HG03064 (cell line): ENCODE measurements around the gene LRRC73.

ENCODE experiments used
- ATAC-seq: cut with Tn5 transposase; IDR thresholded peaks from one replicate; pipeline ENCODE4 v1.9.1; 2021; ENCODE audit warnings: low read depth; ENCODE audit not compliant: unreplicated experiment

Gene LRRC73

DNA sequence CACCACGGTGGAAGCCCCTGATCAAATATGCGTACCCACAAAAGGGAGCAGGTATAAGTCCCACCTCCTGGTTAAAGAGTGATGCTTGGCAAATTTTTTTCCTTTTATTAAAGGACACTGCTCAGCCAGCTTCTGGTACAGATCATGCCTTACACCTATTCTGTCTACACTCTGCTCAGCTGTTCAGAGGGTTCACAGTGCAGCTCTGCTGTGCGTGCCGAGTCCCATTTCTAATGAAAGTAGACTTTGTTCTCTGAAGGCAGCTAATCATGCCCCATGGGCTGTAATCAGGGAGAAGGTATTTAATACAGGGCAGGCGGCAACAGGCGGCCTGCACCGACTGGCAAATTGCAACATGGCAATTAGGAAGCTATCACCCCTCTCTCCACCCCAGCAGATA, 16.3 kb downstream of the LRRC73 start:
- no peak for ATAC-seq

DNA sequence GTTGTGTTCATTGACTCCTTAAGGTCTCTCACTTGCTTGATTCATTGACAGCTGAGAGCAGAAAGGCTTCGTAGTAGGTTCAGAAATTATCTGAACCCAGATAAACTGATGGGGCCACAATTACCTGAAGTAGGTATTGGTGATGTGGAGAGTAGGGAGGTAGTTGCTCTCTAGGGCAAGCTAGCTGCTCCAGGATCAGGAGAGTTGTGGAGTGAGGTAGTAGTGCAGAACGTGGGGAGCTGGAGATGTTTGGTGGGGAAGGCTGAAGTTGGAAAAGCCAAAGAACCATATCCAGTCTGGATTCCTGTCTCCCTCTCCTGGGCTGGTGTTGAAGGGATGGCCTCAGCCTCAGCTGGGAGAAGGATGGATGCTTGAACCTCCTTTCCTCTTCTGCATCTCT, 16.9 kb downstream of the LRRC73 start:
- ATAC-seq, result no peak

DNA sequence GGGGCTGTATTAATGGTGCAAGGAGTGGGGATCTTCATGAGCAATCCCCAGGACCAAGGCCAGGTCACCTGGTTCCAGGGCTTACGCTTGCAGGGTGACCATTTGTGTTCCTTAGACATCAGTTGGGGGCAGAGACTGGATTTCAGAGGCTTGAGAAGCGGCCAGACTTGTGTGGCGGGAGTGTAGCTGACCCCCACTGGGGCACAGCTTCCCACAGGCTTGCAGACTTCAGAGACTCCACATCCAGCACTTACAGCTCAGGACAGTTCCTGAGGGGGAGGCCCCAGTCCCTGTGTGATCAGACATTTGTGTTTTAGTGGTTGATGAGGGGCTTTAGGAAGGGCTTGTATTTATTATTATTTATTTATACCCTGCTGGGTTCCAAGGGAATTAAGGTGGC, 17.5 kb downstream of the LRRC73 start:
- no peak for ATAC-seq

DNA sequence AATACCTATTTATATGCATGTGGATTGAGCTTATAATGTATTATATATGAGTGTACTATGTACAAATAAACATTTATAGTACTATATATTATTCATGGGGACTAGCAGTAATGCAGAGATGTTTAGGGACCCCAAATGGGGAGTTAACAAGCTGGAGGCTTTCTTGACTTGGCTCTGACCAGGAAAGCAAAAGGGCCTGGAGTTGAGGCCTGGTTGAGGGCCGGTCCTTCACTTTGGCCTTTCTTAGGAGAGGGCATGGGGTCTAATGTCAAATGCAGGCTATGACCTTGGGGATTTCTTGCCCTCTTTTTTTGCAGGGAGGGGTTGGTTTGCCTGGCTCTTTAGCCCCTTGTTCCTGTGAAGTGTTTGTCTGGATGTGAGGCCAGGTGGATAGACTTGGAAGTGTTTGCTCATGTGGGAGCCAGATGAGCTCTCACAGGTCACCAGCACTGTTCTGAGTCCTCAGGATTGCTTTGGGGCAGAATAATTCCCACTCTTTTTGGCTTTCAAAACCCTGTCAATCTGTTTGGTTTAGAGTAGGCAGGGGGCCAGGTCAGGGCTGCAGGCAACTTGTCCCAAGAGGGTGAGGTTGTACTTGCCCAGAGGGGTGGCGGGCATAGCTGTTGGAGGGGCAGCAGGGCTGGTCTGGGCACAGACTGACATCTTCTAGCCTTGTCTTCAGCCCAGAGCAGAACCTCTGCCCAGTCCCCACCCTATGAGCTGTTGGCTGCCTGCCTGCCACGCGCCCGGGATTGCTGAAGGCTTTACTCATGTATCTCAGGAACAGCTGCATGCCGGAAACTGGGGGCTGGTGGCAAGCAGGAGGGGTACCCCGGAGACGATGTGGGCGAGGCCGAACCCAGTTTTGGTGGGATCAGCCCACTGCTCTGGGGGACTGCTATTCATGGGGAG, 18.1 kb downstream of the LRRC73 start:
- ATAC-seq, result no peak

DNA sequence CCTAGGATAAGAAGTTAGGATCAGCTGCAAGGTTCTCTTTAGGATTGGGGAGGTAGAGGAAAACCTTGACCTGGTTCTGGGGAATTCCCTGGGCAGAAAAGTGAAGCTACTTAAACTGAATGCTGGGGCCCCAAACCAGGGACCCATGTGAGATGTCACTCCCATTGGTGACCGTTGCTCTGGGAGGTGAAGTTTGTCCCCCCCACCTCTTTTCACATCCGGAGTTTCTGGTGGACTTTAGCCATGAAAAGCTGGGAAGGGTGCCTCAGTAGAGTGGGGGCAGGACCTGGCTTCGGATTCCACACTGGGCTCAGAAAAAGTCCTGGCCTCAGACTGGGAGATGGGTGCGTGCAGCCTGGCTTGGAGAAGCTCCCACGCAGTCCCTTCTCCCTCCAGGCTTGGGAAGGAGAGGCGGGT, 19.6 kb downstream of the LRRC73 start:
- ATAC-seq, result no peak

DNA sequence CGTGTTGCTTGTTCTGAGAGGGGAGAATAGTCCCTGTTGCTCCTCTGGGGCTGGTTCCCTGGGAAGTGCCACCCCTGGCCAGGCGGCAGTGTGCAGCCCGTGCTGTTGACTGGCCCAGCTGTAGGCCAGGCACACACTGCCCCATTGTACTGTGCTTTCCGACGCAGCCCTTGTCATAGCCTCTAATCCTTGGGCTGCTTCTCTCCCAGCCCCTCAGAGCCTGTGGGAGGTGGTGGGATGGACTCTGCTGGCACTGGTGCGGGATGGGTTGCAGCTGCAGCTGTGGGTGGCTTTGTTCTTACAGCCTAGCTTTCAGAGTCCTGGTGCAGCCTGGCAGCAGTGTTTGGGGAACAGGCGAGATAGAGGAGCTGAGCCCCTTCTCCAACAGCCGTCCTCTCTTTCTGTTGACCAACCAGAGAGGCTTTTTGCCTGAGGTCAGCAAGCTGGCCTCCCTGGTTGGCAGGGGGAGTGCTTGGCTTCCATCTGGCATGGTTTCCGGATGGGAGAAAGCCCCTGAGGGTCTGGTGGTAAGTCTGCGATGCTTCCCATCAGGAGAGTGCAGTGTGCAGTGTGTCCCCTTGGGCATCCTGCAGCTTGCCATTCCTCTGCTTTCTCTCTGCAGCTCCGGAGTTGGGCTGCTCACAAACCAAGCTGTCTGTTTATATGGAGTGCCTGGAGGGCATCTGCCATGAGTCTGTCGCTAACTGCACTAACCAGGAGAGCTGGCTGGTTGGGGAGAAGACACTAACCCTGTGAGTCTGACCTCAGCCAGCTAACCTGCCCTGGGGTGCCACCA, 20.7 kb downstream of the LRRC73 start:
- ATAC-seq, result no peak

DNA sequence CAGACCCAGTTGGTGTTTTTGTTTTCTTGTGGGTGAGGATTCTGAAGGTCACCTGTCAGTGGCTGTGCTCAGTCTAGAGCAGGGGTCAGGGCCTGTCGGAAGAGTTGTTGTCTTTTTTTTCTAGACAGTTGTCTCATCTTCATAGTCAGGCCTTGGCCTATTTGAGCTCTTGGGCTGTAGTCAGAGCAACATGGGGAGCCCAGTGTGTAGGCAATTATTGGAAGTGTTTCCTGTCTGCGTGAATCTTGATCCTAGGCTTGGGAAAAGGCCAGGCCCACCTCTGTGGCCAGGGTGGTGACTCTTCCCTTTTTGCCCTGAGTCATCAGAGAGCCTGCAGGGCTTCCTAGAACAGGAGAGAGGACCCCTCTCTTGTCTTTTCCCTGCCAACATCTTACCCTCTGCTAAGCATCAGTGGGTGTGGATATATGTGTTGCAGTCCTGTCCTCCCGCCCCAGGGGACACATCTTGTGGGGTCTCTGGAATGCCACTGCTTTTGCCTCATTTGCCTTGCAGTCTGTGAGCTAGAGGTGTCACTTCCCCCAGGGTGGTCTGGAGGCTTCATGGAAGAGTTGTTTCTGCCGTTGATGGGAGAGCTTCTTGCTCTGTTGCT, 21.4 kb downstream of the LRRC73 start:
- no peak for ATAC-seq

DNA sequence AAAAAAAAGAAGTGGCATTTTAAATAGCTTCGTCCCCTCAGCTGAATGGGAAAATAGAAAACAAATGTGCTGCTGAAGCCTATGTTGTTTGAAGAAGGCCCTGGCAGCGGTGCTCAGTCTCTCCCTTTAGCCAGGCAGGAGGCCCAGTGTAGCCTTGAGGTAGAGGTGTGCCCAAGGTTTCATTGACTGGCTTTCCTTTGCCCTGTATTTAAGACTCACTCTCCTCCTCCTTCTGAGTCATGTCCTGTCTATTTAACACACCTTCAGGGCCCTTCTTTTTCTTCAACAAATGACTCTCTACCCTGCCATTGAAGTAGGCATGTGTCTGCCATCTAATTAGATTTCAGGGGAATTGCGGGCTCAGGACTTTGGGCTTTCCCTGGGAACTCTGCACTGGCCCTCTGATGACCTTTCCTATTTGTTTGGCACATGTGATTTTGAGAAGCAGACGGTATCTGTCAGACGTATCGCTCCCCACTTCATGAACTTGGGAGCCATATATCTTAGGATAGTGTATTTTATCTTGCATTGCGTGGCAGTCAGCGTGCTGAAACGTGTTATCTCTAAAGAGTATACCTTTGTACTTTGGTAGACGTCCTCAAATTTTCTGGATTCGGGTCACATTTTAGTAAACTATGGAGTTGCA, 28.4 kb downstream of the LRRC73 start:
- no peak for ATAC-seq

DNA sequence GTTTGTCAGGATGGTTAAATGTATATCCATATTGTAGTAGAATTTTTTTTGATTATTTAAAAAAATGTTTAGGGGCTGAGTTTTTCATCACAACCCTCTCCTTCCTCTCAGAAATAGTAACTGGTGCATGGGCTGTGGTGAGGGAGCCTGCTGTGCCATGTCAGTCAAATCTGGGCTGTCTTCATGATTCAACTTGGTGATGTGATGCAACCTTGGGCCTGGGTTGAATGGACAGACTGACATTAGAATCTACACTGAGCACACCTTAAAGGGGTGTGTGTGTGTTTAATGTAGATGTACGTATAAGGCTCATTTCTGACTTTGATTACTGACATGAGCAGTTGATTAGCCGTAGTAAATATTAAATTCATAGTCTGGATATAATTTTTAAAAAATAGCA, 29.1 kb downstream of the LRRC73 start:
- no peak for ATAC-seq

DNA sequence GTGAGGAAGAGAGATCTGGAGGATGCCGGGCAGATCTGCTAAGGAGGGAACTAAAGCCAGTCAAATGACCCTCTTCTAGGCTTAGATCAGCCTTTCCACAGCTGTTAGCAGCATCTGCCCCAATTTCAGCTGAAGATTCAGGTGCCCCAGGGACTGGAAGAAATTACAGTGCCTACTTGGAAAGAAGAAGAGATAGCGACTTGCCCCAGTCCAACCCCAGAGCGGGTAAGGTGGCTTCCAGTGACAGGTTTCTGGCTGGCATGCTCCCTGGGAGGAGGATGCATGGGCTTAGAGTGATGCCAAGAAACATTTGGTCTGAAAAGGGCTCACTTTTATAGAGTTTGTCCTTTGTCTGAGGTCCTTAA, 32.2 kb downstream of the LRRC73 start:
- no peak for ATAC-seq

DNA sequence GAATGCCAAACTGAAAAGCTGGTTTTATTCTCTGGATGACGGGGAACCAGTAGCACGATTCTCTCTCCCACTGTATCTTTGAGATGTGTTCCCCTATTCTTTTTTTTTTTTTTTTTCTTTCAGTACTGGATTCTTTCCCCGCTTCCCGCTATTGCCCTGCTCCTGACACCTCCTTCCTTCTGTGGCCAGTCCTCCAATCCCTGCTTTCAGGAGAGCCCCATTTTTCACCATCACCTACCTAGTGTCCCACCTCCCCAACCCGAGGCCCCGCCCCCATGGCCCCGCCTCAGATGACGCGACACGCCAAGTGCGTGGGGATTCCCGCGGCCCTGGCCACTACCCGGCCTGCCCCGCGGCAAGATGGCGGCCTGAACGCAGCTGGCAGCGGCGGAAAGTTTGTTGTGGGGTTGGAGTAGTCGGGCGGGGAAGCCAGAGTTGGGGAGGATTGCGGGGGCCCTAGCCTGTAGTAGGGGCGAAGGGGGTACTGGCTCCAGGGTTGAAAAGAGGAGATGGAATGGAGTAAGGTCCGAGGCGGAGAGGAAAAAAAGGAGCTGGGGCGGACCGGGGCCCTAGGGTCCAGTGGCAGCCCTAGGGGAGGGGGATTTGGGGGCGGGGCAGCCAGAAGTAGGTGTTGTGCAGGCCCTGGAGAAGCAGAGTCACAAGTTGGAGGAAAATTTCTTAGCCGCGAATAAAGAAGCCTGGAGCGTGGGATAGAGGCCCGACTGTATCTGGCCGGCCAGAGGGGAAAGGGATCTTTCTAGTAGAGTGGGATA, 32.7 kb downstream of the LRRC73 start, which contains the start of gene TJAP1:
TSS of gene TJAP1 (plus strand) at position 336 of the 773 bp plus-strand sequence. CDS start 21,432 bp downstream, outside the sequence.
- peak; percentile 85 for ATAC-seq

DNA sequence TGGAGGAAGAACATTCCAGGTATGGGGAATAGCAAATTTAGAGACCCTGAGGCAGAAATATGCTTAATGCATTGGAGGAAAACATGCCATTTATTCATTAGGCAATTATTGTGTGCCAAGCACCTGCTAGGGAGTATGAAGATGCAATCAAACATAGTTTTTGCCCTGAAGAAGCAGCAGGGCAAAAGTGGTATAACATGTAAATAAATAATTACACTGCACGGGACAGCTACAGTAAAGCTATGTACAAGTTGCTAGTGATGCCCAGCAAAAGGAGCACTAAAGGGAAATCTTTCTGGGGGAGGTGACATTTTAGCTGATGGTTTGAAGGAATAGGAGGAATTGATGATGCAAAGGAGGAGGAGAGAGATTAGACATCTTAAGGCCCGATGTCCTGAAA, 33.4 kb downstream of the LRRC73 start:
- no peak for ATAC-seq

DNA sequence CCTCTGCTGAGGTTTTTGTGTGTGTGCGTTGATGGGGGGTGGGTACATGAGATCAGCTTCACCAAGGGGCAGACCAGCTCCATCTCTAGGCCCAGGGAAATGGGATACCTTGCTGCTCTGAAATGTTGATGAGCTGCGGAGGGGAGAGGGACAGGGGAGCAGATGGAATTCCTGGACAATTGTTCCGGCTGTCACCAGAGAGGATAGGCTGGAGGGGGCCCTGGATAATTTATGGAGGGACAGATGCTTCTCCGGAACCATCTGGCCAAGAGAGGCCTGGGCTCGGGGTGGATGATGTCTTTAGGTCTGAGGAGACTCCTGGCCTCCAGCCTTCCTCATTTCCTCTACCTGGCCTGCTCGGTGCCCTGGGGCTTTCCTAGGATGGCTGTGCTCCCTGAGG, 34.6 kb downstream of the LRRC73 start:
- ATAC-seq, result no peak

DNA sequence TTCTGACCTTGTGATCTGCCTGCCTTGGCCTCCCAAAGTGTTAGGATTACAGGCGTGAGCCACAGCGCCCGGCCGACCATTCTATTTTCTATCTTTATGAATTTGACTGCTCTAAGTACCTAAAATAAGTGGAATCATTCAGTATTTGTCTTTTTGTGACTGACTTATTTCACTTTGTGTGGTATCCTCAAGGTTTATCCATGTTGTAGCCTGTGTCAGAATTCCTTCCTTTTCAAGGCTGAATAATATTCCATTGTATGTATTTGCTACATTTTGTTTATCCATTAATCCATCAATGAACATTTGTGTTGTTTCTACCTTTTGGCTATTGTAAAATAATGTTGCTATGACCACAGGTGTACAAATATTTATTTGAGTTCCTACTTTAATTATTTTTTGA, 37.6 kb downstream of the LRRC73 start:
- no peak for ATAC-seq

DNA sequence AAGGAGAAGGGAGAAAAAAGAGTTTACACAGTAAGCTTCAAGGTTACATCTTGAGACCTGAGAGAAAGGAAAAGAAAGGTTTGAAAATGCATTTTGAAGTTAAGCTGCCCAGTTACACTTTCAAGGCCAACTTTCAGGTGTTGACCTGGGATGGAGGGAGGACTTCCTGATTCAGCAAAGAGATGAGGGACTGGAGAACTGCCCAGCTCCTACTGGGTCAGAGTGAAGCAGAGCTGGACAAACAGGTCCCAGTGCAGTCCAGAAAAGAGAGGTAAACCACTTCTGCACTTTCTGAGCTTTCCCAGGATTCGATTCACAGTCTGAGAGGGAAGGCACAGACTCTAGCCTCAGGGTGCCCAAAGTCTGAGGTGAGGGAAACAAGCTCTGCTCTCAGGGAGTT, 38.7 kb downstream of the LRRC73 start:
- no peak for ATAC-seq

DNA sequence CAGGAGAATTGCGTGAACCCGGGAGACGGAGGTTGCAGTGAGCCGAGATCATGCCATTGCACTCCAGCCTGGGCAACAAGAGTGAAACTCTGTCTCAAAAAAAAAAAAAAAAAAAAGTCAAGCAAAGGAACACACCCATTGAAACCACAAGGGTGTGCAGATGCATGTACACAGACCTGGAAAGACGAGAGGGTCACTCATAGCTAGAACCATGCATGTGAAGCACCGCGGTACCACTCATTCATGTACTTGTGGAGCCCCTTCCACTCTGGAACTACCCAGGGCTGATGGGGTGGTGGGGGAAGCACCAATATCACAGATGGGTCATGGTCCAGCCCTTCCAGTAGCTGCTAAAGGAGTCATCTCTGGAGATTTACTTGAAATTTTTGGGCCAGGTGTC, 40.2 kb downstream of the LRRC73 start:
- no peak for ATAC-seq

DNA sequence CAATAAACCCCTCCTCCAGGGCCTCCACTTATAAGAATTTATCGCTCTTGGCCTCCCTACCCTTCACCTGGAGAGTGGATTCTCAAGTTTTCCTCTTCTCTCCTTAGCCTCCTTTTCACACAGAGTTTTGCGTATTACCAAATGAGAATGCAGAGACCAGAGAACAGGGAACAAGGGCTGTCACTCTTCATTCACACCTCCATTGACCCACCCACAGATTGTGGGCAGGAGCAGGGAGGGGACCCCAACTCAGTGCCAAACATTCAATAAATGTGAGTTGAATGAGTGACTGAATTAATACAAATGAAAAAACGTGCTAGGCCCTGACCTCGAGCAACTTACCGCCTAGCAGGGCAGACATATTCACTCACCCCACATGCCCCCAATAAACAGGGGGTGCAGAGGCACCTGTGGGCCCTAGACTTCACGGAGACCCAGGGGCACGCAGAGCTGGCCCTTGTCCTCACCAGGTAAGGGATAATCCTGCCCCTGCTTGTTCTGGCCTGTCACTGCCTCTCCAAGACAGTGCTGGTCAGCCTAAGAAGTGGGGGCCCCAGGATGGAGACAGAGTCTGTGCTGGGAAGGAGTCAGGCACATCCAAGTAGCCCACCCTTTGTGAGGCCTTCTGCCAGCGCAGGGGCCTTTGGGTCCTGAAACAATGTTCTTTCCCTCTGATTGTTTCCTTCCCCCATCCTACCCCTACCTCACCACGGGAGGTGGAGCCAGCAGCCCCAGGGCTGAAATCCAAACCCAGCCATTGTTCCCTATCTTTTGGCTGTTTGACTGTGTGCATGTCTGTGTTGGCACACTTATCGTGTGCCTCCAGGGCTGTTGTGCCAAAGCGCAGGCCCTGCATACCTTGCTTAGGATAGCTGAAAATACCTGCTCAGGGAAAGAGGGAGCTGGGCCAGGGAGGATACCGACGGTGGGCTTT, 41.1 kb downstream of the LRRC73 start:
- no peak for ATAC-seq

DNA sequence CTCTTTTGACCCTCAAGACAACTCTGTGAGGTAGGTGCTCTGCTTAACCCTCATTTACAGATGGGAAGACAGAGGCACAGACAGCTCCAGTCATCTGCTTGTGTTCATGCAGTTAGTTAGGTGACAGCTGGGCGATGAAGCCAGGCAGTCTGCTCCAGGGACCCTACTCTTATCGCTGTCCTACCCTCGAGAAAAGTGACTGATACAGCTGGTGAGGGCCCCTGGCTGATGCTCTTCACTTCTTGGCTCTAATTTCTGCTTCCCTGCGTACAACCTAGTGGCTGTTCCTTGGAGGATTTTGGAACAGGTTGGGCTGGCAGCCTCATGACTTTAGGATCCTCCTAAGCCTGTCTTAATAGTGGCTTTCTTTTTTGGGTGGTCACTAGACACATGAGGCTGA, 41.9 kb downstream of the LRRC73 start:
- no peak for ATAC-seq

DNA sequence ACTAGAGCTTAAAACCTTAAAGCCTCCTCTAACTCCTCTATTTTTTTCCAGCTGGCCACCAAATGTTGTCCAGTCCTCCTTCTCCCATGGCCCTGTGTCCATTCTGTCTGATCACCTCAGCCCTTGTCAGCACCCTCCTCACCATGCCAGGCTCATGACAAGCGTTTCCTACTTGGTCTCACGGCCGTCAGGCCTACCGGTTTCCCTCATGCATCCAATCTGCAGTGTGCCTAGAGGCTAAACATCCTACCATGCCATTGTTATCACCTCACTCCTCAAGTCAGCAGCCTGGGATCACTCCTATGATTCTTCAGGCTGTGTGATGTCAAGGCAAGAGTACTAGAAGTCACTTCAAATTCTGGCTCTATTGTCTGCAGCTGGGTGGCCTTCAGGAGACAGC, 42.4 kb downstream of the LRRC73 start:
- ATAC-seq, result no peak
